RWPE2 (cell line): ENCODE data around the gene IRF9.
A peak's percentile ranks its signal among the peaks of the same experiment; 100 is the strongest.

Source experiments
- ATAC-seq: fragments of 200-7000 bp; cut with Tn5 transposase; 3 replicates; pipeline ENCODE4 v1.9.1; 2021; ENCODE audit warnings: low read depth
- DNase-seq: peaks from one replicate; pipeline ENCODE4 v3.0.0-alpha.2; 2020; ENCODE audit warnings: low spot score
- H3K27ac ChIP-seq: fragments of 450-650 bp; 2 replicates; pipeline ENCODE4 v1.5.1; 2017; ENCODE audit warnings: mild to moderate bottlenecking; ENCODE audit not compliant: poor library complexity, severe bottlenecking
- H3K27me3 ChIP-seq: fragments of 250-450 bp; sonication (Bioruptor Pico); 2 replicates; pipeline ENCODE4 v1.5.1; 2021; ENCODE audit warnings: mild to moderate bottlenecking, moderate library complexity; ENCODE audit not compliant: insufficient read depth, poor library complexity, severe bottlenecking
- H3K36me3 ChIP-seq: fragments of 250-450 bp; sonication (Bioruptor Pico); 2 replicates; pipeline ENCODE4 v1.5.1; 2020; ENCODE audit warnings: low read depth, mild to moderate bottlenecking, moderate library complexity
- H3K4me1 ChIP-seq: fragments of 250-450 bp; sonication (Bioruptor Pico); 2 replicates; pipeline ENCODE4 v1.5.1; 2021; ENCODE audit warnings: mild to moderate bottlenecking, moderate library complexity; ENCODE audit not compliant: insufficient read depth, poor library complexity, severe bottlenecking
- H3K4me3 ChIP-seq: fragments of 250-450 bp; sonication (Bioruptor Pico); 2 replicates; pipeline ENCODE4 v1.5.1; 2021; ENCODE audit warnings: mild to moderate bottlenecking, moderate library complexity; ENCODE audit not compliant: severe bottlenecking
- H3K9me3 ChIP-seq: fragments of 250-450 bp; sonication (Bioruptor Pico); 2 replicates; pipeline ENCODE4 v1.5.1; 2021; ENCODE audit warnings: mild to moderate bottlenecking, moderate library complexity; ENCODE audit not compliant: severe bottlenecking
- CTCF ChIP-seq: fragments of 450-650 bp; IDR thresholded peaks from one replicate; pipeline ENCODE4 v1.5.1; 2017; ENCODE audit warnings: mild to moderate bottlenecking, moderate library complexity; ENCODE audit not compliant: poor library complexity, severe bottlenecking

Gene IRF9

DNA sequence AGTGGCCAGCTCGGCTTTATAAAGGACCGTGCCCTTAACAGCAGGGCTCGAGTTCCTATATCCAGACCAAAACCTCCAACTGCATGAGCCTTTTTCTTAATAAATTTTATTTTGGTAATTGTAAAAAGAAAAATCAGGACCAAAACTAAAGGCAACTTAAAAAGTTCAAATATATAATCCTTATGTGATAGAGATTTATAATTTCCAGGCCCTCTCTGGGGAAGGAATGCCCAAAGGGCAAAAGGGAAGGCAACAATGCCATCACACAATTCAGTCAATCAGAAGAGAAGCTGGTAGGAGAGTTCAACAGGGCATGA is 28.0 kb downstream of the IRF9 start:
- Histone ChIP-seq H3K27me3 (no peaks in the 10 kb centered on the region), H3K4me1 (peaks cover 4% of the 10 kb centered on the region), H3K27ac (peak overlapping the region; percentile 62), H3K9me3 (no peaks in the 10 kb centered on the region), H3K36me3 (peaks cover 69% of the 10 kb centered on the region), H3K4me3 (peak overlapping the region; percentile 77)
- DNase-seq (no peak), ATAC-seq (no peak)
- no peak for TF ChIP-seq CTCF

GRCh38 chr14:24189460-24189859 is 28.4 kb downstream of the IRF9 start:
- ATAC-seq (no peak), DNase-seq (no peak)
- TF ChIP-seq CTCF, result no peak
- no peaks in the 10 kb centered on the region for H3K27me3 ChIP-seq
- H3K4me3 ChIP-seq, result no peak overlapping the region
- H3K27ac ChIP-seq, result peak overlapping the region; percentile 62
- H3K4me1 ChIP-seq, result peaks cover 7% of the 10 kb centered on the region
- no peaks in the 10 kb centered on the region for H3K9me3 ChIP-seq
- H3K36me3 ChIP-seq, result peaks cover 69% of the 10 kb centered on the region

DNA sequence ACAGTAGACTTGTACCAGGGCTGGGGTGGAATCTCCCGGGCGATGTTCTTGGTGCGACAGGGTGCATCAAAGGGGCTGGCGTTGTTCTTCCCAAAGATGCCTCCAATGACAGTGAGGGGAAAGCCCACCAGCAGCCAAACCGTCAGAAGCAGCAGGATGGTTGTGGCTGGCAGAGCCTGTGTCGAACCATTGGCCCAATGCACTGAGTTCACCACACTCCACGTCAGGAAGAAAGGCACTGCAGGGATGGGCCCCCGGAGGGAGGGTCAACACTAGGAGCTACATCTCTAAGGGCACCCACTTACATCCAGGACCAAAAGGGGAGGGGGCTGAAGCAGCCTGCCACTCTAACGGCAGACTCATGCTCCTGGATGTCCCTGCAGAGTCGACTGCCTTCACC is 29.4 kb downstream of the IRF9 start:
- no peak for TF ChIP-seq CTCF
- Histone ChIP-seq H3K9me3 (no peaks in the 10 kb centered on the region), H3K4me1 (peaks cover 9% of the 10 kb centered on the region), H3K27me3 (no peaks in the 10 kb centered on the region), H3K4me3 (no peak overlapping the region), H3K27ac (no peak overlapping the region), H3K36me3 (peaks cover 61% of the 10 kb centered on the region)
- ATAC-seq (no peak), DNase-seq (peak; percentile 45)

- H3K4me3 ChIP-seq, result no peak overlapping the region
- H3K27ac ChIP-seq, result no peak overlapping the region
- no peak for ATAC-seq
- H3K27me3 ChIP-seq, result no peaks in the 10 kb centered on the region
- H3K4me1 ChIP-seq, result peaks cover 13% of the 10 kb centered on the region
- no peak for TF ChIP-seq CTCF
- no peaks in the 10 kb centered on the region for H3K9me3 ChIP-seq
- no peak for DNase-seq
- peaks cover 36% of the 10 kb centered on the region for H3K36me3 ChIP-seq
Observed at GRCh38 chr14:24192933-24193332, 31.9 kb downstream of the IRF9 start.

GRCh38 chr14:24194186-24194872 is 33.3 kb downstream of the IRF9 start:
- ATAC-seq (no peak), DNase-seq (no peak)
- Histone ChIP-seq H3K27ac (peak overlapping the region; percentile 76), H3K36me3 (peaks cover 32% of the 10 kb centered on the region), H3K27me3 (no peaks in the 10 kb centered on the region), H3K4me1 (peaks cover 9% of the 10 kb centered on the region), H3K4me3 (peak overlapping the region; percentile 92), H3K9me3 (no peaks in the 10 kb centered on the region)
- TF ChIP-seq CTCF, result no peak
